A549 (cell line): Measurements from ENCODE around the gene CIBAR2. TPM values are rescaled to one million over a fixed set of nuclear protein-coding genes. Genes with fewer than 3 reads are reported as not detected.

Source experiments
- ATAC-seq, 2 experiments: fragments of 200-7000 bp in 1 of 2; fragments of >200 bp in 1 of 2; cut with Nextera tagmentation in 1 of 2; cut with Tn5 transposase in 1 of 2; 3 replicates each; pipeline versions ENCODE4 v1.8.0 to v1.9.1; 2018 to 2020; ENCODE audit warnings: mild to moderate bottlenecking in 1 of 2, moderate library complexity in 1 of 2
- CTCF ChIA-PET: fragments of 300-600 bp; sonication (Branson Sonifier 250); formaldehyde crosslinking; extraction: SDS; loops from one replicate; lab custom pipeline; 2021; ENCODE audit warnings: antibody characterized with exemption, inconsistent platforms; lab: Yijun Ruan, JAX
- POLR2A ChIA-PET: fragments of 350-600 bp; formaldehyde crosslinking; extraction: SDS; loops from one replicate; lab custom pipeline; 2021; ENCODE audit warnings: antibody characterized with exemption, inconsistent platforms; lab: Yijun Ruan, JAX
- DNase-seq, 2 experiments: peaks; one replicate each; pipeline versions ENCODE4 v3.0.0 to v3.0.0-alpha.2; 2011 to 2016; ENCODE audit warnings: low read depth in 1 of 2, low spot score in 1 of 2
- FAIRE-seq: peaks from 2 replicates; lab custom pipeline; 2011; peaks lifted over from hg19 to GRCh38; lab: Jason Lieb, UNC
- H3K27ac ChIP-seq, 2 experiments: fragments of >200 bp; sonication (Bioruptor Twin); formaldehyde crosslinking; 3 replicates each; pipeline ENCODE4 v1.5.1; 2016 to 2017
- H3K4me1 ChIP-seq: fragments of >200 bp; sonication (Bioruptor Twin); formaldehyde crosslinking; 3 replicates; pipeline ENCODE4 v1.6.1; 2016
- H3K4me2 ChIP-seq: fragments of >200 bp; sonication (Bioruptor Twin); formaldehyde crosslinking; 3 replicates; pipeline ENCODE4 v1.6.1; 2016
- H3K4me3 ChIP-seq: fragments of >200 bp; sonication (Bioruptor Twin); formaldehyde crosslinking; 3 replicates; pipeline ENCODE4 v1.5.1; 2016
- H3K9me3 ChIP-seq: fragments of >200 bp; sonication (Bioruptor Twin); formaldehyde crosslinking; 3 replicates; pipeline ENCODE4 v1.6.1; 2016
- EHF ChIP-seq: fragments of 250-450 bp; sonication (Bioruptor Pico); IDR thresholded peaks from 2 replicates; pipeline ENCODE4 v1.5.0; 2020; ENCODE audit warnings: mild to moderate bottlenecking
- ELK1 ChIP-seq: fragments of 150-350 bp; IDR thresholded peaks from 2 replicates; pipeline ENCODE4 v1.6.1; 2014; ENCODE audit warnings: low read depth, mild to moderate bottlenecking, low read length
- ESRRA ChIP-seq: fragments of 150-350 bp; IDR thresholded peaks from 2 replicates; pipeline ENCODE4 v1.6.1; 2014; ENCODE audit warnings: mild to moderate bottlenecking, low read length, borderline replicate concordance
- FOSB ChIP-seq: fragments of 250-450 bp; sonication (Bioruptor Pico); IDR thresholded peaks from 2 replicates; pipeline ENCODE4 v1.5.0; 2020; ENCODE audit warnings: mild to moderate bottlenecking, moderate library complexity
- HDAC2 ChIP-seq: fragments of 200-600 bp; sonication (generic); IDR thresholded peaks from 2 replicates; pipeline ENCODE4 v1.6.1; 2016
- HMGXB4 ChIP-seq: fragments of 250-450 bp; sonication (Bioruptor Pico); IDR thresholded peaks from 2 replicates; pipeline ENCODE4 v1.5.0; 2021; ENCODE audit warnings: mild to moderate bottlenecking, moderate library complexity, borderline replicate concordance
- JUN ChIP-seq, 2 experiments: fragments of >200 bp; sonication (Bioruptor Twin); formaldehyde crosslinking; IDR thresholded peaks; 2 replicates in 1 of 2; 3 replicates in 1 of 2; pipeline ENCODE4 v1.6.1; 2016 to 2017
- JUNB ChIP-seq: fragments of >200 bp; sonication (Bioruptor Twin); formaldehyde crosslinking; IDR thresholded peaks from 2 replicates; pipeline ENCODE4 v1.6.1; 2016
- KDM1A ChIP-seq: fragments of 200-600 bp; sonication (generic); IDR thresholded peaks from 2 replicates; pipeline ENCODE4 v1.6.1; 2016; ENCODE audit warnings: low read depth, mild to moderate bottlenecking
- KDM5A ChIP-seq: fragments of 200-600 bp; sonication (generic); IDR thresholded peaks from 2 replicates; pipeline ENCODE4 v1.6.1; 2016; ENCODE audit warnings: antibody characterized with exemption, mild to moderate bottlenecking
- MAX ChIP-seq: IDR thresholded peaks from 2 replicates; pipeline ENCODE4 v1.6.1; 2012
- NFE2L2 ChIP-seq: fragments of 150-350 bp; conservative IDR thresholded peaks from 2 replicates; pipeline ENCODE4 v1.6.1; 2014; ENCODE audit warnings: low read length
- PHF8 ChIP-seq: fragments of 200-600 bp; sonication (generic); IDR thresholded peaks from 2 replicates; pipeline ENCODE4 v1.6.1; 2016; ENCODE audit warnings: low read depth, mild to moderate bottlenecking, antibody characterized with exemption, moderate library complexity, borderline replicate concordance
- POLR2A ChIP-seq: IDR thresholded peaks from 2 replicates; pipeline ENCODE4 v1.6.1; 2012; ENCODE audit warnings: mild to moderate bottlenecking, low read length
- POLR2AphosphoS2 ChIP-seq: conservative IDR thresholded peaks from 2 replicates; pipeline ENCODE4 v1.6.1; 2012; ENCODE audit warnings: low read length, improper control_type of control experiment, inconsistent platforms
- RAD21 ChIP-seq, 2 experiments: fragments of >200 bp in 1 of 2; sonication (Bioruptor Twin) in 1 of 2; formaldehyde crosslinking in 1 of 2; IDR thresholded peaks in 1 of 2; conservative IDR thresholded peaks in 1 of 2; 2 replicates in 1 of 2; 3 replicates in 1 of 2; pipeline ENCODE4 v1.6.1; 2012 to 2018; ENCODE audit warnings: inconsistent platforms in 1 of 2
- RARB ChIP-seq: fragments of 250-450 bp; sonication (Bioruptor Pico); IDR thresholded peaks from 2 replicates; pipeline ENCODE4 v1.8.0; 2021; ENCODE audit warnings: mild to moderate bottlenecking, moderate library complexity
- RFX5 ChIP-seq: fragments of 450-650 bp; IDR thresholded peaks from 2 replicates; pipeline ENCODE4 v1.7.1; 2014; ENCODE audit warnings: antibody characterized with exemption, mild to moderate bottlenecking, moderate library complexity
- RNF2 ChIP-seq: fragments of 200-600 bp; sonication (generic); IDR thresholded peaks from 2 replicates; pipeline ENCODE4 v1.6.1; 2016; ENCODE audit warnings: low read depth, mild to moderate bottlenecking, antibody characterized with exemption, moderate library complexity, borderline replicate concordance
- SREBF2 ChIP-seq: fragments of 450-650 bp; IDR thresholded peaks from 2 replicates; pipeline ENCODE4 v1.6.1; 2014; ENCODE audit warnings: mild to moderate bottlenecking, moderate library complexity
- TP53 ChIP-seq: fragments of 250-450 bp; sonication (Bioruptor Pico); IDR thresholded peaks from 2 replicates; pipeline ENCODE4 v1.5.0; 2021; ENCODE audit warnings: mild to moderate bottlenecking, moderate library complexity
- USF2 ChIP-seq: fragments of 450-650 bp; IDR thresholded peaks from 2 replicates; pipeline ENCODE4 v1.6.1; 2014; ENCODE audit warnings: antibody characterized with exemption
- ZC3H11A ChIP-seq: fragments of 450-650 bp; IDR thresholded peaks from 2 replicates; pipeline ENCODE4 v1.6.1; 2014; ENCODE audit warnings: antibody characterized with exemption, mild to moderate bottlenecking
- WGBS: methylation state at CpG from one replicate; pipeline ENCODE4 v1.1.6; 2017; ENCODE audit errors: missing lambda C conversion rate; 5-methylcytosine and 5-hydroxymethylcytosine counted together
- polyA plus RNA-seq, 4 experiments: library from polyadenylated mRNA; depleted of rRNA in 3 of 4; stranded (reverse); fragments of >200 nt; fragmentation: RNase III in 1 of 4; extraction: RNeasy Plus Mini Kit Qiagen cat#74134 plus additional on column Dnase treatment in 1 of 4; gene quantifications; 2 replicates in 3 of 4; 3 replicates in 1 of 4; pipeline ENCODE4 v1.2.3, GENCODE V29; 2011 to 2017

Gene CIBAR2
- polyA plus RNA-seq, 2 of the 4 experiments (the other 2 are of a cell fraction) = not detected

- TF ChIP-seq MAX (no peak), ELK1 (no peak), JUNB (no peak), RFX5 (no peak), USF2 (no peak), RARB (CRISPR knock-in tag) (no peak), TP53 (CRISPR knock-in tag) (no peak), SREBF2 (no peak), KDM1A (no peak), HMGXB4 (CRISPR knock-in tag) (no peak), PHF8 (no peak), RAD21 (conservative IDR thresholded peaks at IDR 0.05 in 1 of 2, IDR thresholded peaks at IDR 0.05 in 1 of 2) (no peak), FOSB (CRISPR knock-in tag) (no peak), ZC3H11A (no peak), ESRRA (no peak), EHF (CRISPR knock-in tag) (no peak), POLR2A (no peak), NFE2L2 (no peak), KDM5A (no peak), POLR2AphosphoS2 (no peak)
- no peak overlapping the region for H3K27ac ChIP-seq
- peaks cover 7% of the 10 kb centered on the region for H3K4me1 ChIP-seq
- DNase-seq = no peak
- no peak overlapping the region for H3K4me2 ChIP-seq
- POLR2A ChIA-PET = no interaction called here
- H3K4me3 ChIP-seq = no peak overlapping the region
- CTCF ChIA-PET = interaction anchor here (3.0 to 3.1 kb wide), 2 partner anchors 27 to 111 kb away, joined by 9 to 12 read pairs; no protein-coding TSS in a partner anchor
- no peak for FAIRE-seq
- no peak for ATAC-seq
- no peaks in the 10 kb centered on the region for H3K9me3 ChIP-seq
- 88% methylated on average over 7 of the region's 7 CpGs for WGBS
These were observed 29.8 kb upstream of the CIBAR2 start for GRCh38 chr16:85142129-85142513.

- 89% methylated on average over 13 of the region's 17 CpGs for WGBS
- Histone ChIP-seq H3K27ac (no peak overlapping the region), H3K4me3 (no peak overlapping the region), H3K4me1 (peaks cover 10% of the 10 kb centered on the region), H3K9me3 (no peaks in the 10 kb centered on the region), H3K4me2 (no peak overlapping the region)
- DNase-seq (no peak), FAIRE-seq (no peak), ATAC-seq (no peak)
- TF ChIP-seq RNF2 (no peak), JUN (IDR thresholded peaks at IDR 0.05) (no peak), HDAC2 (no peak), FOSB (CRISPR knock-in tag) (no peak)
- ChIA-PET POLR2A (no interaction called here), CTCF (interaction anchor here (3.0 to 3.1 kb wide), 2 partner anchors 26 to 111 kb away, joined by 9 to 12 read pairs; no protein-coding TSS in a partner anchor)
These were observed 29.3 kb upstream of the CIBAR2 start for GRCh38 chr16:85141491-85142128.
